MCF 10A (cell line): ENCODE measurements around the gene IFI27L1. TPM values are rescaled to one million over a fixed set of nuclear protein-coding genes. Genes with fewer than 3 reads are reported as not detected.

Experiments
- BruUV-seq: library from RNA; stranded (reverse); fragments of 400-500 nt; replicated peaks from 2 replicates; lab custom pipeline; 2021; lab: Mats Ljungman, UMichigan
- CTCF ChIA-PET: fragments of 300-600 bp; sonication (Branson Sonifier 250); formaldehyde crosslinking; extraction: SDS; loops from one replicate; lab custom pipeline; 2021; ENCODE audit warnings: antibody characterized with exemption, inconsistent platforms; lab: Yijun Ruan, JAX
- POLR2A ChIA-PET: fragments of 300-600, 350-650 bp; sonication (Branson Sonifier 250); formaldehyde crosslinking; extraction: SDS; loops from one replicate; lab custom pipeline; 2020; ENCODE audit warnings: antibody characterized with exemption, inconsistent platforms; lab: Yijun Ruan, JAX
- DNase-seq: peaks from one replicate; pipeline ENCODE4 v3.0.0-alpha.2; 2018; ENCODE audit not compliant: unreplicated experiment
- H3K27ac Mint-ChIP-seq: one replicate; pipeline ENCODE4 v1.8.0; 2022; ENCODE audit warnings: mild to moderate bottlenecking, low read depth, mixed read lengths; ENCODE audit not compliant: unreplicated experiment
- H3K27me3 Mint-ChIP-seq: one replicate; pipeline ENCODE4 v1.8.0; 2022; ENCODE audit warnings: mixed read lengths; ENCODE audit not compliant: insufficient read depth, unreplicated experiment
- H3K36me3 Mint-ChIP-seq: one replicate; pipeline ENCODE4 v1.8.0; 2022; ENCODE audit warnings: mild to moderate bottlenecking, moderate library complexity, mixed read lengths; ENCODE audit not compliant: insufficient read depth, unreplicated experiment
- H3K4me1 Mint-ChIP-seq: one replicate; pipeline ENCODE4 v1.8.0; 2022; ENCODE audit warnings: mixed read lengths; ENCODE audit not compliant: insufficient read depth, unreplicated experiment
- H3K4me3 Mint-ChIP-seq: one replicate; pipeline ENCODE4 v1.8.0; 2022; ENCODE audit warnings: mild to moderate bottlenecking, moderate library complexity, mixed read lengths; ENCODE audit not compliant: unreplicated experiment
- H3K9me3 Mint-ChIP-seq: one replicate; pipeline ENCODE4 v1.8.0; 2022; ENCODE audit warnings: mixed read lengths; ENCODE audit not compliant: unreplicated experiment
- CTCF ChIP-seq: fragments of 200-600 bp; IDR thresholded peaks from one replicate; pipeline ENCODE4 v1.8.0; 2022; ENCODE audit warnings: antibody characterized with exemption, mild to moderate bottlenecking; ENCODE audit not compliant: unreplicated experiment
- intact Hi-C: fragments of 100-400 bp; cut with micrococcal nuclease; formaldehyde crosslinking; loops from 2 replicates; pipeline ENCODE4 v1.14.1; 2022
- total RNA-seq: library from RNA; stranded (reverse); gene quantifications from 2 replicates; pipeline ENCODE4 v1.2.3, GENCODE V29; 2022

Gene IFI27L1
- total RNA-seq, 1 experiment from 2014 or later: 18.4 TPM

- intact Hi-C loops: loop anchor here (5.0 kb wide), 1 partner anchor 85 kb away; no protein-coding TSS in a partner anchor
- POLR2A ChIA-PET: interaction anchor here (1.7 to 2.2 kb wide), 2 partner anchors 10 to 28 kb away, joined by 4 to 8 read pairs; partner anchors contain the start of genes DDX24 and IFI27L1
- BruUV-seq: no TSS peak
- Mint-ChIP-seq H3K4me3 (no peak overlapping the region), H3K27ac (no peak overlapping the region), H3K36me3 (peaks cover 95% of the 10 kb centered on the region), H3K27me3 (no peaks in the 10 kb centered on the region), H3K9me3 (no peaks in the 10 kb centered on the region), H3K4me1 (no peaks in the 10 kb centered on the region)
- no peak for DNase-seq
- CTCF ChIA-PET: interaction anchor here (0.8 to 2.7 kb wide), 6 partner anchors 15 to 433 kb away, joined by 3 to 22 read pairs (median 4); no protein-coding TSS in a partner anchor
- no peak for TF ChIP-seq CTCF
Observed at GRCh38 chr14:94052662-94053061, 28.4 kb upstream of the IFI27L1 start.

DNA sequence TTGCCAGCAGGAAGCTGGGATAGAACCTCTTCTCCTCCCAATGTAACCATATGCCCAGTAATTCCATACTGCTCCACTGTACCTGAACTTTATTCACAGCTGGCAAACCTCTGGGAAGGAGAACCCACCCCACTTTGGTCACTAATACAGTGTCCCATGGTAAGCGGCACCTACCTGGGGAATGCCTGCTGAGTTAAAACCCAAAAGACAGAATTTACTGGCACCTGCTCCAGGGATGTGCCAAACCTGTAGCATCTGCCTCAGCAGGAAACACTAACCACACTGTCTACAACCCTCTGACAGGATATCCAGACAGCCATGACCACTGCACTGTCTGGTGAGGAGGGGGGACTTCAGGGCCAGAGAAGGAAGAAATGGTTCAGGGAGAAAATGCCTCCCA lies 26.7 kb upstream of the IFI27L1 start:
- no peak for TF ChIP-seq CTCF
- Mint-ChIP-seq H3K4me3 (no peak overlapping the region), H3K36me3 (peaks cover 95% of the 10 kb centered on the region), H3K27me3 (no peaks in the 10 kb centered on the region), H3K9me3 (no peaks in the 10 kb centered on the region), H3K27ac (no peak overlapping the region), H3K4me1 (no peaks in the 10 kb centered on the region)
- POLR2A ChIA-PET: no interaction called here
- no TSS peak for BruUV-seq
- no peak for DNase-seq
- CTCF ChIA-PET: interaction anchor here (0.5 to 0.9 kb wide), 4 partner anchors 10 to 636 kb away, joined by 3 to 5 read pairs (median 4); partner anchors contain the start of genes DDX24 and IFI27L1
- intact Hi-C loops: loop anchor here (5.0 kb wide), 1 partner anchor 83 kb away; no protein-coding TSS in a partner anchor

DNA sequence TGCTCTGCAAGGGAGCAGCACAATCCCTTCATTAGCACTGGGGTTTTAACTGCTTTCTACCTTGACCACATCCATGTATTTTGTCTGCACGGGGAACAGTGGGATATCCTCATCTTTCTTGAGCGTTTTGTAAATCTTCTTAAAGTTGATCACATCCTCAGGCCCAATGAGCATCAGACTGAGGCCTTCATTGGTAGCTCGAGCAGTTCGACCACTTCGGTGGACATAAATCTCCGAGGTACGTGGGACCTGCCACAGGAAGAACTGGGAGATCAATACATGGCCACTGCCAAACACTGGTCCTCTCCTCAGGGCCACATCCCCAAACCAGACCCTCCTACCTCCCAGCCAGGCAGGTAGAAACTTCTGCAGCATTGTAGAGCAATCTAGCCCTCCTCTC lies 26.2 kb upstream of the IFI27L1 start:
- Mint-ChIP-seq H3K36me3 (peaks cover 95% of the 10 kb centered on the region), H3K4me1 (no peaks in the 10 kb centered on the region), H3K9me3 (no peaks in the 10 kb centered on the region), H3K27ac (peak overlapping the region; percentile 72), H3K4me3 (no peak overlapping the region), H3K27me3 (no peaks in the 10 kb centered on the region)
- intact Hi-C loops: loop anchor here (5.0 kb wide), 1 partner anchor 82 kb away; no protein-coding TSS in a partner anchor
- POLR2A ChIA-PET: no interaction called here
- no peak for TF ChIP-seq CTCF
- CTCF ChIA-PET: no interaction called here
- no peak for DNase-seq
- no TSS peak for BruUV-seq

- BruUV-seq: no TSS peak
- Mint-ChIP-seq H3K4me3 (no peak overlapping the region), H3K27ac (no peak overlapping the region), H3K27me3 (no peaks in the 10 kb centered on the region), H3K9me3 (no peaks in the 10 kb centered on the region), H3K36me3 (peaks cover 95% of the 10 kb centered on the region), H3K4me1 (no peaks in the 10 kb centered on the region)
- ChIA-PET CTCF (interaction anchor here (0.7 to 2.6 kb wide), 5 partner anchors 9 to 429 kb away, joined by 3 to 18 read pairs (median 6); no protein-coding TSS in a partner anchor), POLR2A (interaction anchor here (0.5 to 1.8 kb wide), 4 partner anchors 24 to 630 kb away, joined by 3 to 11 read pairs (median 4); partner anchors contain the start of genes DDX24, IFI27L1 and IFI27L2)
- DNase-seq: no peak
- intact Hi-C loops: no loop called here
- no peak for TF ChIP-seq CTCF
Observed at GRCh38 chr14:94056579-94057308, 24.4 kb upstream of the IFI27L1 start.
